MM.1S (cell line): ENCODE data around the gene ZNF428.
"Not testable (repeated sequence)": the region's sequence is repeated elsewhere in the genome, so short reads cannot be mapped to it uniquely, and the experiment has no call there.

ENCODE experiments used
- DNase-seq: peaks from one replicate; pipeline ENCODE4 v3.0.0-alpha.2; 2015
- H2AFZ ChIP-seq: fragments of 300-600 bp; sonication (generic); 2 replicates; pipeline ENCODE4 v1.6.0; 2016; ENCODE audit warnings: antibody characterized with exemption, low read length
- H3F3A ChIP-seq: fragments of 300-600 bp; sonication (generic); 2 replicates; pipeline ENCODE4 v1.6.1; 2016; ENCODE audit warnings: mild to moderate bottlenecking, antibody characterized with exemption, low read length, moderate library complexity, mixed read lengths; ENCODE audit not compliant: insufficient read depth
- H3K27ac ChIP-seq: fragments of 300-600 bp; sonication (generic); 2 replicates; pipeline ENCODE4 v1.5.1; 2016; ENCODE audit warnings: mild to moderate bottlenecking, low read length
- H3K27me3 ChIP-seq: fragments of 300-600 bp; sonication (generic); replicated peaks from 2 replicates; pipeline ENCODE4 v1.6.0; 2016; ENCODE audit warnings: low read length; ENCODE audit not compliant: insufficient read depth
- H3K36me3 ChIP-seq: fragments of 300-600 bp; sonication (generic); replicated peaks from 2 replicates; pipeline ENCODE4 v1.6.1; 2016; ENCODE audit warnings: mild to moderate bottlenecking, low read length, mixed read lengths; ENCODE audit not compliant: insufficient read depth
- H3K4me1 ChIP-seq: fragments of 300-600 bp; sonication (generic); 2 replicates; pipeline ENCODE4 v1.6.1; 2016; ENCODE audit warnings: low read length, mixed read lengths
- H3K4me2 ChIP-seq: fragments of 300-600 bp; sonication (generic); 2 replicates; pipeline ENCODE4 v1.6.0; 2016; ENCODE audit warnings: low read depth, low read length
- H3K4me3 ChIP-seq: fragments of 300-600 bp; sonication (generic); 2 replicates; pipeline ENCODE4 v1.5.1; 2016; ENCODE audit warnings: low read length, mixed read lengths
- H3K79me2 ChIP-seq: fragments of 300-600 bp; sonication (generic); 2 replicates; pipeline ENCODE4 v1.6.1; 2016; ENCODE audit warnings: mixed run types, low read length, mixed read lengths
- H3K9ac ChIP-seq: fragments of 300-600 bp; sonication (generic); 2 replicates; pipeline ENCODE4 v1.6.1; 2016; ENCODE audit warnings: low read length, mixed read lengths
- H3K9me2 ChIP-seq: fragments of 300-600 bp; sonication (generic); replicated peaks from 2 replicates; pipeline ENCODE4 v1.6.1; 2016; ENCODE audit warnings: mild to moderate bottlenecking, low read length, mixed read lengths; ENCODE audit not compliant: insufficient read depth
- H3K9me3 ChIP-seq: fragments of 300-600 bp; sonication (generic); replicated peaks from 2 replicates; pipeline ENCODE4 v1.6.1; 2016; ENCODE audit warnings: mild to moderate bottlenecking, low read length, mixed read lengths; ENCODE audit not compliant: insufficient read depth
- H4K20me1 ChIP-seq: fragments of 300-600 bp; sonication (generic); 2 replicates; pipeline ENCODE4 v1.6.1; 2016; ENCODE audit warnings: mild to moderate bottlenecking, low read length, moderate library complexity, mixed read lengths; ENCODE audit not compliant: insufficient read depth
- CTCF ChIP-seq: fragments of 300-600 bp; sonication (generic); IDR thresholded peaks from 2 replicates; pipeline ENCODE4 v1.5.1; 2016; ENCODE audit warnings: antibody characterized with exemption, low read length, mixed read lengths
- EZH2 ChIP-seq: fragments of 300-600 bp; sonication (generic); optimal IDR thresholded peaks from 2 replicates; pipeline ENCODE3; 2017; ENCODE audit warnings: low read depth, mild to moderate bottlenecking, antibody characterized with exemption, low read length, mixed read lengths
- EZH2phosphoT487 ChIP-seq: fragments of 300-600 bp; sonication (generic); IDR thresholded peaks from 2 replicates; pipeline ENCODE4 v1.6.1; 2018; ENCODE audit warnings: antibody characterized with exemption, low read length

ZNF428 gene

GRCh38 chr19:43651758-43652545, 32.5 kb upstream of the ZNF428 start:
- peak overlapping the region; percentile 57 for H3K4me2 ChIP-seq
- peak overlapping the region; percentile 53; the same call in 1 of the 2 replicates for H3K9ac ChIP-seq
- H4K20me1 ChIP-seq: no peaks in the 10 kb centered on the region
- H3K4me3 ChIP-seq: peak overlapping the region; percentile 61
- H3K4me1 ChIP-seq: no peaks in the 10 kb centered on the region
- no peak overlapping the region for H3K27ac ChIP-seq
- H3K36me3 ChIP-seq: no peaks in the 10 kb centered on the region
- H3F3A ChIP-seq: no peaks in the 10 kb centered on the region
- H2AFZ ChIP-seq: peak overlapping the region; percentile 96
- no peaks in the 10 kb centered on the region for H3K79me2 ChIP-seq
- H3K27me3 ChIP-seq: no peaks in the 10 kb centered on the region
- H3K9me2 ChIP-seq: no peaks in the 10 kb centered on the region
- DNase-seq: peak; percentile 80
- TF ChIP-seq EZH2phosphoT487 (no peak), EZH2 (no peak), CTCF (peak; percentile 81)
- no peaks in the 10 kb centered on the region for H3K9me3 ChIP-seq

DNA sequence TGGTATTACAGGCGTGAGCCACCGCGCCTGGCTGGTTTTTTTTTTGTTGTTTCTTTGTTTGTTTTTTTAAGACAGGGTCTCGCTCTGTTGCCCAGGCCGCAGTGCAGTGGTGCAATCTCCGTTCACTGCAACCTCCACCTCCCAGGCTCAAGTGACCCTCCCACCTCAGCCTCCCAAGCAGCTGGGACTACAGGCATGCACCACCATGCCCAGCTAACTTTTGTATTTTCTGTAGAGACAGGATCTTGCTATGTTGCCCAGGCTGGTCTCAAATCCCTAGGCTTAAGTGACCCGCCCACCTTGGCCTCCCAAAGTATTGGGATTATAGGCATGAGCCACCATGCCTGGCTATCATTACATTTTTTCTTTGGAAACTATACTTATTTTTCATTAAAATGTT, 30.8 kb upstream of the ZNF428 start:
- H3K9me3 ChIP-seq, H2AFZ ChIP-seq, H3K9ac ChIP-seq, H3F3A ChIP-seq, H3K27ac ChIP-seq, H3K27me3 ChIP-seq, H3K36me3 ChIP-seq, H3K4me3 ChIP-seq, H3K9me2 ChIP-seq, DNase-seq, H3K79me2 ChIP-seq, H3K4me1 ChIP-seq, H3K4me2 ChIP-seq, H4K20me1 ChIP-seq: not testable (repeated sequence)

DNA sequence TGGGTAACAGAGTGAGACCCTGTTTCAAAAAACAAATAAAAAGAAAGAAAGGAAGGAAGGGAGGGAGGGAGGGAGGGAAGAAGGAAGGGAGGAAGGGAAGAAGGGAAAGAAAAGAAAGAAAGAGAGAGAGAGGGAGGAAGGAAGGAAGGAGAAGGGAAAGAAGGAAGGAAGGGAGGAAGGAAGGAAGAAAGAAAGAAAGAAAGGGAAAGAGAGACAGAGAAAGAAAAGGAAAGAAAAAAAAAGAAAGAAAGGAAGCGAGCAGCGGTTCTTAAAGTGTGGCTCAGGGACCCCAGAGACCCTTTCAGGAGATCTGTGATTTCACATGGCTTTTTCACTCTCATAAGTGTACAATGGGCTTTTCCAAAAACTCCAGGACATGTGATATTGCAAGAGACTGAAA, 30.1 kb upstream of the ZNF428 start:
- H3K27ac ChIP-seq: no peak overlapping the region

More for the DNA sequence above, 30.1 kb upstream of the ZNF428 start:
- Histone ChIP-seq H3K27me3 (no peaks in the 10 kb centered on the region), H3K4me3 (no peak overlapping the region), H3F3A (no peaks in the 10 kb centered on the region), H3K4me1 (no peaks in the 10 kb centered on the region), H2AFZ (no peak overlapping the region), H3K9me2 (no peaks in the 10 kb centered on the region), H3K79me2 (no peaks in the 10 kb centered on the region), H3K9me3 (no peaks in the 10 kb centered on the region), H3K4me2 (no peak overlapping the region), H4K20me1 (no peaks in the 10 kb centered on the region), H3K36me3 (no peaks in the 10 kb centered on the region), H3K9ac (no peak overlapping the region)
- TF ChIP-seq EZH2: no peak
- no peak for TF ChIP-seq CTCF
- no peak for TF ChIP-seq EZH2phosphoT487
- no peak for DNase-seq
